Spleen (tissue), 7 donors: ENCODE measurements around the gene MED12.

ENCODE experiments used
- POLR2A ChIP-seq, 3 donors: fragments of 450-650 bp; IDR thresholded peaks; one replicate each; pipeline ENCODE4 v1.5.1; 2017; ENCODE audit warnings: antibody characterized with exemption in 3 of 3, mild to moderate bottlenecking in 1 of 3
- POLR2AphosphoS5 ChIP-seq, 3 donors: sonication (generic); formaldehyde crosslinking; IDR thresholded peaks; one replicate each; pipeline ENCODE4 v1.5.1; 2017; ENCODE audit warnings: antibody characterized with exemption in 3 of 3
- TF ChIP-seq, protein P1 (sequence below), 11 experiments: fragments of 200-600 bp in 7 of 11; fragments of 450-650 bp in 4 of 11; sonication (generic) in 4 of 11; IDR thresholded peaks in 8 of 11; conservative IDR thresholded peaks in 3 of 11; 1 replicate in 7 of 11; 2 replicates in 4 of 11; pipeline versions ENCODE4 v1.4.0 to v1.8.0; 2016 to 2021; ENCODE audit warnings: antibody characterized with exemption in 11 of 11, inconsistent platforms in 4 of 11, mild to moderate bottlenecking in 1 of 11
- donor health status: DM: no; HTN: no; CAD: no; lungs with moderate emphysema.
- donor health status: DM: no; HTN: no; CAD: no.
- donor health status: DM: no; HTN: no; CAD: no.

DNA sequence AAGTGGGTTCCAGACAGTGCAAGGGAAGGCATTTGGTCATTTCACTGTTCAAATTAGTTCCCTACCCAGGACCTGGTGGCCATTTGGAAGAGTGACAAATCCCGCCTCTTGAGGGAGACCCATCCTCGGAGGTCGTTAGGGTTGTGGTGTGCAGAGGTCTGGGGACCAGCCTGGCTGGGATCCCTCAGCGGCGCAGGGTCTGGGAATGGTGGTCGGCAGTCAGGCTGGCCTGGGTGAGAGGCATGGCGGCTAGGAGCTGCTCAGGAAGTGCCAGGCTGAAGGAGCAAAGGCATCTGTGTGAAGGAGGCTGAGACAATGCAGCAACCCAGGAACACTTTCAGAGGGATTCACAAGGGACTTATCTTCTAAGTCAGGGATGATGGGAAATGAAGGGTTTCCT is 33.0 kb downstream of the MED12 start:
- TF ChIP-seq, protein P1, sequence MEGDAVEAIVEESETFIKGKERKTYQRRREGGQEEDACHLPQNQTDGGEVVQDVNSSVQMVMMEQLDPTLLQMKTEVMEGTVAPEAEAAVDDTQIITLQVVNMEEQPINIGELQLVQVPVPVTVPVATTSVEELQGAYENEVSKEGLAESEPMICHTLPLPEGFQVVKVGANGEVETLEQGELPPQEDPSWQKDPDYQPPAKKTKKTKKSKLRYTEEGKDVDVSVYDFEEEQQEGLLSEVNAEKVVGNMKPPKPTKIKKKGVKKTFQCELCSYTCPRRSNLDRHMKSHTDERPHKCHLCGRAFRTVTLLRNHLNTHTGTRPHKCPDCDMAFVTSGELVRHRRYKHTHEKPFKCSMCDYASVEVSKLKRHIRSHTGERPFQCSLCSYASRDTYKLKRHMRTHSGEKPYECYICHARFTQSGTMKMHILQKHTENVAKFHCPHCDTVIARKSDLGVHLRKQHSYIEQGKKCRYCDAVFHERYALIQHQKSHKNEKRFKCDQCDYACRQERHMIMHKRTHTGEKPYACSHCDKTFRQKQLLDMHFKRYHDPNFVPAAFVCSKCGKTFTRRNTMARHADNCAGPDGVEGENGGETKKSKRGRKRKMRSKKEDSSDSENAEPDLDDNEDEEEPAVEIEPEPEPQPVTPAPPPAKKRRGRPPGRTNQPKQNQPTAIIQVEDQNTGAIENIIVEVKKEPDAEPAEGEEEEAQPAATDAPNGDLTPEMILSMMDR (IDR thresholded peaks at IDR 0.05 in 8 of 11, conservative IDR thresholded peaks at IDR 0.05 in 3 of 11): no peak
- no peak for TF ChIP-seq POLR2A (IDR thresholded peaks at IDR 0.05)
- TF ChIP-seq POLR2AphosphoS5 (IDR thresholded peaks at IDR 0.05): peak in 1 of 3 donors; percentile 24
